ENCODE measurements around the gene NEDD4.
A peak's percentile ranks its signal among the peaks of the same experiment; 100 is the strongest.
"Not testable (repeated sequence)": the region's sequence is repeated elsewhere in the genome, so short reads cannot be mapped to it uniquely, and the experiment has no call there.

The NEDD4 gene

DNA sequence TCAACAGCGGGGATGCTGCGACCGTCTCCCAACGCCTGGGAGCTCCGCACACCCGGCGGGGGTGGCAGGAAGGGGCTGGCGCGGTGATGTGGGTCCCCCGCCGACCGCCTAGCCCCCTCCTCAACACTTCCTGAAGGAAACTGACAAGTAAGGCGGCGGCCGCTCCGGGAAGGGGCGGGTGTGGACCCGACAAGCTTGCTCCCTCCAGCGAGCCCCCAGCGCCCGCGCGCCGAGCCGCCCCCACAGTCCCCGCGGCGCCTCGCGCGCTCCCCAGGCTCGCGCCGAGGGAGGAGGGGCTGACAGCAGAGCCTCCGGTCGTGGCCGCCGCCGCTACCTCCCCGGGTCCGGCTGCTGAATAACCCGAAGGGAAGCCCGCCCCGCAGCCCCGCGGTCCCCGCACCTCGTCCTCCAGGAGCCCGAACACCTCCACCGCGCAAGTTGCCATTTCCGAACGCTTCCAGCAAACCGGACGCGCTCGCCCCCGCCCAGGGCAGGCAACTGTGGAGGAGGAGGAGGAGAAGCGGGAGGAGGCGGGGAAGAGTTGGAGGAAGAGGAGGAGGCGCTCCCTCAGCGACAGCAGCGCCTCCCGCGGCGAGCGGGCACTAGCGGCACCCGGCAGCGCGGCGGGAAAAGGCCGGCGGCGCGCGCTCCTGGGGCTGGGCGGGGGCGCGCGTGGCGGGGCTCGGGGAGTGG, at the start of gene NEDD4:
NEDD4 (minus strand) TSS at position 502 of the 693 bp plus-strand sequence; CDS start at position 445, 57 bp downstream.
- peak; percentile 72 for DNase-seq

DNA sequence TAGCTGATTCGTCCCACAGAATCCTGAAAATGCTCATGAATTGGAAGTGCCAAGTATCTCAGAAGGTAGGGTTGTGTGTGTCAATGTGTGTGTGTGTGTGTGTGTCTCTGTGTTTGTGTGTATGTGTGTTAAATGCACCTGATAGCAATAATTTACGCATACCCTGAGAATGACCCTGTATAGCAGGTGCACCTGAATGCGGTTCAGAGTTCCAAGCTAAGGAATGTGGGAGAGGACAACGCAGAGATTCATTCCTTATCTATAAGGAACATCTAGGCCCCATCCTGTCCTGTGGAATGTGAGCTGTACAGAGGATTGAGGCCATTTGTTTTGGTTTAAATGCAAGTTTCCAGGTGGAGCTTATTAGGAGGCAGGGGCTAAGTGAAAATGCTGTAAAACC, 49.1 kb upstream of the NEDD4 start:
- no peak for DNase-seq

DNA sequence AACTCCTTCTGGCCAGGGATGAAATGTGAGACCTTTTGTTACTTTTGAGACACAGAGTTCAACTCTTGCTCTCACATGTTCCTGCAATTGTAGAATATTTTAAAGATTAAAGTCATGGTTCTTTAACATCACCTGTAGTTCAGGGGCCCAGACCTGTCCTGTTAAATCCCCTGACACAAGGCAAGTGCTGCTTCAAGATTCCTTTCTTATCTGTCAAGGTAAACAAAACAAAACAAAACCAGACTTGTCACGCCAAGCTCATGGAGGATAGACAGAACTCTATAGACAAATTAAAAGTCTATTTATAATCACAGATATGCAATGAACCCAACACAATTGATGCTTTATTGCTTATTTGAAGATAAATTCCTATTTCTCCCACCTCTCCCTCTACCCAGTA, 48.6 kb upstream of the NEDD4 start:
- no peak for DNase-seq

GRCh38 chr15:56040081-56041035, 46.9 kb upstream of the NEDD4 start:
- DNase-seq = no peak

- no peak for DNase-seq
Observed at GRCh38 chr15:56038707-56039106, 45.3 kb upstream of the NEDD4 start.

DNA sequence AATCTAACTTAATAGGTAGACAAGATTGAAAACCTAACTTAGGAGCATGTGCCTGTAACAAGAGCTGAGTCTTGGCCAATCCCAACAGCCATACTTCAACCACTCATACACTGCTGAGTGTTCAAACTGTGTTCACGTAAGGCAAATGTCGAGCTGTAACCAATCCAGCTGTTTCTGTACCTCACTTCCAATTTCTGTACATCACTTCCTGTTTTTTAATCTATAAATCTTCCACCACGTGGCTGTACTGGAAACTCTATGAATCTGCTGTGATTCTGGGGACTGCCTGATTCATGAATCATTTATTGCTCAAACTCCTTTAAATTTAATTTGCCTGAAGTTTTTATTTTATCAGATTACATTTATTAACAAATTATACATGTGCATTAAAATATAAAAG, 44.6 kb upstream of the NEDD4 start:
- DNase-seq = no peak

DNA sequence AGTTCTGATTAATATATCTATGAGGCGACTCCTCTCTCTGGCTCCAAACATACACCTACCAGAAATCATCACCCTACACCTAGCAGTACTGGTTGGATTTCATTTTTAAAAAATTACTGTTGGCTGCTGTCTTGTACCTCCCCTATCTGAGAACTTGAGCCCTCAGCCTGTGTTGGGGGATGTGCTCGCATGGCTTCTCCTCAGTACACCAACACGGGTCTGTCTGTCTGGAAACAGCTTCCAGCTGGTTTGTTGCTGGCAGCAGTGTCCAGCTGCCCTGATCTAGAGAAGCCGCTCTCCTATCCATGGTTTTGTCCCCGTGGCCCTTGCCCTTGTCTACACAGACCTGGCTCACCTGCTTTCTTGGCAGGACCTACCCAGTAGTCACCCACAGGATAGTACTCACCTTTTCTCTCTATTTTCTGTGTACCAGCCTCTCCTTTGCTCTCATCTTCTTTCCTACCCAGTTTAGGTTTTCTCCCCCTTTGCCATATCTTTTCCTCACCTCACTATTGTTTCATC, 43.2 kb upstream of the NEDD4 start:
- no peak for DNase-seq

DNA sequence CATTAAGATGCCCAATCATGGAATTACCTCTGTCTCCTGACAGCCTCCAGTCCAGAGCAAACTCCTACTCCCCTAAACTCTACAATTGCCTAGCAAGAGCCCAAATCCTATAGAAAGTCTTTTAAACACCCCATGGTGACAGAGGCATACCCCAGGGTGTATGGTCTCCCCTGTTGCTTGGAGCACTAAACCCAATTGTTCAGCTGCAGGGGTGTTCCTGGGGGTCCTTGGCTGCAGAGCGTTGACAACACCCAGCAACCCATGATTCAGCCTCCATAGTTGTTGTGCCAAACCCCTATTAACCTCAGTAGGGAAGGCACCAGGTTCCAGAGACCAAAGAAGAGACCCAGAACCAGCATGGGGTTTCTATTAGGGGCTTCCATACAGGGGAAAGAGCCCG, 41.8 kb upstream of the NEDD4 start:
- no peak for DNase-seq

DNA sequence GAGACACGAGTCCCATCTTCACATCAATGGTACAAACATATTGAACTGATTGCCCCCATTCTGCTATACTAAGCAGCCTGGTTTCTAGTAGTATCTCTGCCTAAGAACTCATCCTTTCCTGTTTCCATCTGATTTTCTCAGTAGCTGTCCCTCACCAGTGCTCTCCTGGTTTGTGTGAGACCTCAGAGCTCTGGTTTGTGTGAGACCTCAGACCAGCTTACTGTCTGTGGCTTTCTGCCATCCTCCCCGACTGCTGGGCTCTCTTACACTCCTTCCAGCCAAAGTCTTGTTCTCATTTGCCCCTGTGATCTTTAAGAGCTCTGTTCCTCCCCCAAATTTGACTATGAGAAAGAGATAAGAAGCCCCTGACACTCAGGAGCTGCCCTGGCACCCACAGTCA, 41.1 kb upstream of the NEDD4 start:
- DNase-seq = no peak

- DNase-seq = no peak
Observed at GRCh38 chr15:56032373-56032772, 39.0 kb upstream of the NEDD4 start.

- DNase-seq = no peak
Observed at GRCh38 chr15:56031836-56032235, 38.4 kb upstream of the NEDD4 start.

DNA sequence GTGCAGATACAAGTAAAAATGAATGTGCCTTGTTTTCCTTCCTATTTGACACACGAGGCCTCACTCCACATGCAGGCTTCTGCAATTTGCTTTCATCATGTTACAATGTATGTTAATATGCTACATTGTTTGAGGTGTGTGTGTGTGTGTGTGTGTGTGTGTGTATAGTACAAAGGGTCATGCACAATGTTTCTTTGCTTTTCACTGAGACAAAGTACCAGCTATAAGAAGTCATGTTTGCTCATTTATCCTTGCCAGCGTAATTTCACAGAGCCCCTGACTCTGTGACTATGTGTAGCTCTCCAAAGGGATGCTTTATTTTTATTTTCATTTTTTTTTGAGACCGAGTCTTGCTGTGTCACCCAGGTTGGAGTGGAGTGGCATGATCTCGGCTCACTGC, 38.0 kb upstream of the NEDD4 start:
- DNase-seq = no peak

GRCh38 chr15:56028430-56028829, 35.0 kb upstream of the NEDD4 start:
- DNase-seq = no peak

DNA sequence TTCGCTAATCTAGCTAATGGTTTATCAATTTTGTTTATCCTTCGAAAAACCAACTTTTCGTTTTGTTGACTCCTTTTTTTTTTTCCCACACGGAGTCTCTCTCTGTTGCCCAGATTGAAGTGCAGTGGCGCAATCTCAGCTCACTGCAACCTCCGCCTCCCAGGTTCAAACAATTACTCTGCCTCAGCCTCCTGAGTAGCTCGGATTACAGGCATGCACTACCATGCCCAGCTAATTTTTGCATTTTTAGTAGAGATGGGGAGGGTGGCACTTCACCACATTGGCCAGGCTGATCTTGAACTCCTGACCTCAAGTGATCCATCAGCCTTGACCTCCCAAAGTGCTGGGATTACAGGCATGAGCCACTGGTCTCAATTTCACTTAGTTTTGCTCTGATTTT, 29.7 kb upstream of the NEDD4 start:
- not testable (repeated sequence) for DNase-seq

- no peak for DNase-seq
Observed at GRCh38 chr15:56019819-56020486, 26.5 kb upstream of the NEDD4 start.

- DNase-seq = no peak
Observed at GRCh38 chr15:56019060-56019793, 25.8 kb upstream of the NEDD4 start.

GRCh38 chr15:56017920-56018319, 24.5 kb upstream of the NEDD4 start:
- DNase-seq = no peak

DNA sequence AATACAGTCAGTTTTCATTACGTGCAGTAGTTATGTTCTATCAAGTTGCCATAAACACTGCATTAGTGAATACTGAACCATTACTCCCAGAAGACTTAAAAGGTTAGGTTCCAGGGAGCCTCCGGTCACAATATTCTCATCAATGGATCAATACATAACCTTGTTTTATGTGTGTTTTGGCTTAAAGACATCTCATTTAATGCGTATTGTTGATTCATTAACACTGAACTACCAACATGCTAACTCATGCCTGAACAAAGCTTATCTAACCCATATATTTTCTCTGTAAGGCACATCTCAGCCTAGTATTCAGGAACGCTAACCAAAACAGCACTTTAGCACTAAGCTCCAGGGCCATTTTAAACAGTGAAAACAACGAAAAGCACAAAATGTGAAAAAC, 24.1 kb upstream of the NEDD4 start:
- DNase-seq = no peak

GRCh38 chr15:56016281-56016680, 22.9 kb upstream of the NEDD4 start:
- no peak for DNase-seq

- no peak for DNase-seq
Observed at GRCh38 chr15:56014677-56015076, 21.3 kb upstream of the NEDD4 start.

- DNase-seq = not testable (repeated sequence)
Observed at GRCh38 chr15:56007053-56007452, 13.6 kb upstream of the NEDD4 start.

DNA sequence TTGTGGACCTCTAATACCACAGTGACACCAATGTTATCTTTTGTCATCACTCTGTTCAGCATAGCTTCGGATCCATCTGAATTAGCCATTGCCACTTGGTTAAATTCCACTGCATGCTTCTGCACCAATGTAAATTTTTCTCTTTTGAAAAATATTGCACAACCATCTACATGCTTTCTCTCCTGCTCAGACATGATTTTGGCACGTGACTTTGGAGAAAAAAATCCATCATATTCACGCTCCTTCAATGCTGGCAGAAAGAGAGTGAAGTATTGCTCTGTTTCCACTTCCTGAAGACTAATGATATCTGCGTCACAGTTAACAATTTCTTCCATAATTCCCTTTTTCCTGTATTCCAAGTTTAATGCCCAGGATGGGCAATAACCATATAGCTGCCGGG, 13.0 kb upstream of the NEDD4 start:
- DNase-seq = not testable (repeated sequence)

DNA sequence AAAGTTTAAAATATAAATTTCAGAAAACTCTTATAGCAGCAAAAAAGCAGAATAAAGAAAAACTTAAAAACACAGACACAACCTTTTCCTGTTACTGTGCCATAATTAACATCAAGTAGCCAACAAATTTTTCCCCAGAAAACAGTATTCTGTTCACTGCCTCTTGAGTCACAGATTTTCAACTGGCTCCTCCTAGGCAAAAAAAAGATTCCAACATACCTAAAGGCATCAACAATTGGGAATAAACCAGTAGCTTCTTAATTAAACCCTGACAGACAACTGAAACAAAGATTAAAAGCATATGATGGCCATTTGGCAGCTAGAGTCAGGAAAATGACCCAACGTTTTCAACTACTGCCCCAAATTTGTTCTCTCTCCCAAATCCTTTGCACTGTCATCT, 10.9 kb upstream of the NEDD4 start:
- not testable (repeated sequence) for DNase-seq
